ENCODE results near the gene RPA1. TPM values are rescaled to one million over a fixed set of nuclear protein-coding genes. Genes with fewer than 3 reads are reported as not detected.

The RPA1 gene
- total RNA-seq, 1 experiment from 2014 or later = 201 TPM

DNA sequence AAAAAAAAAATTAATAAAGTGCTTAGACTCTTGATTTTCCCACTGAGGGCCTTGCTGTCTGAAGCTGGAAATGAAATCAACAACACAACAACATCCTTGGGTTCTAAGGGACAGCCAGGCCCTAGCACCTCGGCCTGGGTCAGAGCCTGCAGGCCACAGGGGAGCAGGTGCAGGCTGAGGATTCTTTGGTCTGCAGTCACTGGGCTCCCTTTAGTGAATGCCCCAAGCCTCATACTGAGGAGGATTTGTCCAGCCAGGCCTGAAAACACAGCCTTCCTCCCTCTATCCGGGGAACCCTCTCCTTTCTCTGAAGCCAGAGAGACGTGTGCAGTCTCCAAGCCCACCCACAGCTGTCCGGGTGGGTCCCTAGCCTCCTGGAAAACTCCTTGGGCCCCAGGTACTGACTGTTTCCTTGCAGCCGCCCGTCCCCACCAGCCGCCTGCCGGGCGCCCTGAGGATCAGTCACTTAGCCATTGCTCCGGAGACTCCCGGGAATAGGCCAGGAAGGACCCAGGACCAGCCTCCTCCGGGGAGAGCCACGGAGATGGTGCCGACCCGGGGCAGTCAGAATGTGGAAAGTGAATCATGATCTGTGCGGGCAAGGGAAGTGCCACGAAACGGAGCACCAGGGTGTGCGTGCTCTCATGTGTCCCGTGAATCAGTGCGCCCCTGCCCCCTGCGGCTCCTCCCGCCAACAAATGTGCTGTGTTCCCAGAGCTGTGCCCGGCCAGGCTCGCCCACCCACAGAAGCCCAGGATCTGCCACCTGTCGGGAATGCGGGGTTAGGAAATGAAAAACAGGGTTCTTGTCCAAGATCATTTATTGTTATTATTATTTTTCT, 104.3 kb downstream of the RPA1 start:
- no peak overlapping the region for H2AFZ ChIP-seq
- no peaks in the 10 kb centered on the region for H3K9me3 ChIP-seq (ENCODE audit: insufficient read depth, low read depth)
- H3K4me1 ChIP-seq (replicated peaks; ENCODE audit: insufficient read depth) = no peaks in the 10 kb centered on the region
- no peaks in the 10 kb centered on the region for H3K9me2 ChIP-seq (ENCODE audit: insufficient read depth)
- H3K27ac ChIP-seq = no peak overlapping the region
- no peak overlapping the region for H3K4me3 ChIP-seq
- no peaks in the 10 kb centered on the region for H3K79me2 ChIP-seq (ENCODE audit: low read depth)
- H3K36me3 ChIP-seq (ENCODE audit: low read depth) = no peaks in the 10 kb centered on the region
- no peaks in the 10 kb centered on the region for H4K20me1 ChIP-seq (ENCODE audit: insufficient read depth)
- no peaks in the 10 kb centered on the region for H3F3A ChIP-seq (ENCODE audit: insufficient read depth, low read depth)
- H3K27me3 ChIP-seq (ENCODE audit: insufficient read depth, low read depth) = no peaks in the 10 kb centered on the region
- intact Hi-C loops (cut with micrococcal nuclease; ENCODE audit: unreplicated experiment) = no loop called here
- no peak for TF ChIP-seq EZH2 (IDR thresholded peaks at IDR 0.05; ENCODE audit: low read depth)
- TF ChIP-seq, protein P1, sequence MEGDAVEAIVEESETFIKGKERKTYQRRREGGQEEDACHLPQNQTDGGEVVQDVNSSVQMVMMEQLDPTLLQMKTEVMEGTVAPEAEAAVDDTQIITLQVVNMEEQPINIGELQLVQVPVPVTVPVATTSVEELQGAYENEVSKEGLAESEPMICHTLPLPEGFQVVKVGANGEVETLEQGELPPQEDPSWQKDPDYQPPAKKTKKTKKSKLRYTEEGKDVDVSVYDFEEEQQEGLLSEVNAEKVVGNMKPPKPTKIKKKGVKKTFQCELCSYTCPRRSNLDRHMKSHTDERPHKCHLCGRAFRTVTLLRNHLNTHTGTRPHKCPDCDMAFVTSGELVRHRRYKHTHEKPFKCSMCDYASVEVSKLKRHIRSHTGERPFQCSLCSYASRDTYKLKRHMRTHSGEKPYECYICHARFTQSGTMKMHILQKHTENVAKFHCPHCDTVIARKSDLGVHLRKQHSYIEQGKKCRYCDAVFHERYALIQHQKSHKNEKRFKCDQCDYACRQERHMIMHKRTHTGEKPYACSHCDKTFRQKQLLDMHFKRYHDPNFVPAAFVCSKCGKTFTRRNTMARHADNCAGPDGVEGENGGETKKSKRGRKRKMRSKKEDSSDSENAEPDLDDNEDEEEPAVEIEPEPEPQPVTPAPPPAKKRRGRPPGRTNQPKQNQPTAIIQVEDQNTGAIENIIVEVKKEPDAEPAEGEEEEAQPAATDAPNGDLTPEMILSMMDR (conservative IDR thresholded peaks at IDR 0.05) = no peak
- CTCF ChIA-PET = no interaction called here
- H3K4me2 ChIP-seq = no peak overlapping the region
- no TSS peak for BruUV-seq (replicated peaks)
- POLR2A ChIA-PET (ENCODE audit: unreplicated experiment) = no interaction called here
- DNase-seq = no peak

DNA sequence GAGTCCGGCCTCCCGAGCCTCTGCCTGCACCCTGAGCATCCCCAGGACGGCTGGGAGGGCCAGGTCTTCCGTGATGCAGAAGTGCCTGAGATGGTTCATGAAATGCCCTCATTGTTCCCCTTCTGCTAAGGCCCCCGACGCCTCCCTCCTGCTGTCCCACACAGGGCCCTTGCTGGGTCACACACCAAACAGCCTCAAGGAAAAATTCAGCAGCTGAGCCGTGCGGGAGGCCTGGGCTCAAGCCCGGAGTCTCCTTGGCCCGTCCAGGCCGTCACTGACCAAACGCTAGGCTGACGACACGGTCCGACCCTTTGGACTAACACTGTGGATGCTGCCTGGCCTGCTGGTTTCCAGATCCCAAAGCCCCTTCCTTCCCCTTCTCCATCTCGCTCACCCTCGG, 105.1 kb downstream of the RPA1 start:
- Histone ChIP-seq H3K9me3 (ENCODE audit: insufficient read depth, low read depth) (no peaks in the 10 kb centered on the region), H3K27me3 (ENCODE audit: insufficient read depth, low read depth) (no peaks in the 10 kb centered on the region), H3K4me1 (replicated peaks; ENCODE audit: insufficient read depth) (no peaks in the 10 kb centered on the region), H3K4me2 (no peak overlapping the region), H3K27ac (no peak overlapping the region), H3K4me3 (no peak overlapping the region), H3K36me3 (ENCODE audit: low read depth) (no peaks in the 10 kb centered on the region), H3F3A (ENCODE audit: insufficient read depth, low read depth) (no peaks in the 10 kb centered on the region), H3K9me2 (ENCODE audit: insufficient read depth) (no peaks in the 10 kb centered on the region), H3K79me2 (ENCODE audit: low read depth) (no peaks in the 10 kb centered on the region), H2AFZ (no peak overlapping the region), H4K20me1 (ENCODE audit: insufficient read depth) (no peaks in the 10 kb centered on the region)
- intact Hi-C loops (cut with micrococcal nuclease; ENCODE audit: unreplicated experiment) = no loop called here
- TF ChIP-seq, protein P1 (conservative IDR thresholded peaks at IDR 0.05) = no peak
- TF ChIP-seq EZH2 (IDR thresholded peaks at IDR 0.05; ENCODE audit: low read depth) = no peak
- BruUV-seq (replicated peaks) = no TSS peak
- CTCF ChIA-PET = no interaction called here
- DNase-seq = no peak
- POLR2A ChIA-PET (ENCODE audit: unreplicated experiment) = no interaction called here

DNA sequence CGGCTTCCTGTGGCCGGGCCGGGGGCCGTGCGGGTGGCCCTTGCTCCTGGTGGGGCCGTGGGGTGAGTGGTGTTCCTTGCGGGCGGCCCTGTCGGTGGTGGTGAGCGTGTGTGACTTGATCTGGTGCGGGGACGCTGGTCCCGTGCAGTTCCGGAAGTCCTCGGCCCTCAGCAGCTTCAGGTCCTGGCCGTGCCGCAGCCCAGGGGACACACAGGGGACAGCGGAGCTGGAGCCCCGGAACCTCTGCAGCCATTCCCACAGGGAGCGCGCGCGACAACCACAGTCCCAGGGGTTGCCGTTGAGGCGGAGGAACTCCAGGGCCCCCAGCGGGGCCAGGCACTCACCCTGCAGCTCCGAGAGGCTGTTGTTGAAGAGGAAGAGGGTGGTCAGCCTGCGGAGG, 107.0 kb downstream of the RPA1 start:
- Histone ChIP-seq H3K27ac (no peak overlapping the region), H3K4me1 (replicated peaks; ENCODE audit: insufficient read depth) (no peaks in the 10 kb centered on the region), H3K79me2 (ENCODE audit: low read depth) (no peaks in the 10 kb centered on the region), H3K4me2 (no peak overlapping the region), H3K9me2 (ENCODE audit: insufficient read depth) (no peaks in the 10 kb centered on the region), H3K27me3 (ENCODE audit: insufficient read depth, low read depth) (no peaks in the 10 kb centered on the region), H3K4me3 (no peak overlapping the region), H3F3A (ENCODE audit: insufficient read depth, low read depth) (no peaks in the 10 kb centered on the region), H2AFZ (no peak overlapping the region), H3K9me3 (ENCODE audit: insufficient read depth, low read depth) (no peaks in the 10 kb centered on the region), H4K20me1 (ENCODE audit: insufficient read depth) (no peaks in the 10 kb centered on the region), H3K36me3 (ENCODE audit: low read depth) (no peaks in the 10 kb centered on the region)
- TF ChIP-seq EZH2 (IDR thresholded peaks at IDR 0.05; ENCODE audit: low read depth) = no peak
- TF ChIP-seq, protein P1 (conservative IDR thresholded peaks at IDR 0.05) = no peak
- no peak for DNase-seq
- BruUV-seq (replicated peaks) = no TSS peak
- intact Hi-C loops (cut with micrococcal nuclease; ENCODE audit: unreplicated experiment) = no loop called here
- ChIA-PET POLR2A (ENCODE audit: unreplicated experiment) (no interaction called here), CTCF (no interaction called here)

All from PC-9 (cell line).